GM18861 (cell line): Measurements from ENCODE around the gene PRUNE1.

Experiments used
- ATAC-seq: cut with Tn5 transposase; IDR thresholded peaks from one replicate; pipeline ENCODE4 v1.9.1; 2021; ENCODE audit not compliant: unreplicated experiment

The PRUNE1 gene

GRCh38 chr1:150976879-150977694 lies 31.2 kb upstream of the PRUNE1 start:
- no peak for ATAC-seq

GRCh38 chr1:150979092-150980056 lies 28.9 kb upstream of the PRUNE1 start:
- ATAC-seq: peak; percentile 42

- no peak for ATAC-seq
These were observed 27.0 kb upstream of the PRUNE1 start for GRCh38 chr1:150981177-150981804.

GRCh38 chr1:150981805-150982712 lies 26.2 kb upstream of the PRUNE1 start, which contains the start of gene ANXA9:
ANXA9 (plus strand) TSS chr1:150982292; CDS start chr1:150983106, 814 bp downstream.
- ATAC-seq: no peak

- no peak for ATAC-seq
These were observed 22.9 kb upstream of the PRUNE1 start for GRCh38 chr1:150985179-150985825.

- ATAC-seq: no peak
These were observed 20.3 kb upstream of the PRUNE1 start for GRCh38 chr1:150987924-150988323.

- ATAC-seq: no peak
These were observed 15.6 kb upstream of the PRUNE1 start for GRCh38 chr1:150992626-150993025.

- no peak for ATAC-seq
These were observed 14.0 kb upstream of the PRUNE1 start for GRCh38 chr1:150994248-150994647.

- no peak for ATAC-seq
These were observed 12.8 kb upstream of the PRUNE1 start for GRCh38 chr1:150995460-150995859.

GRCh38 chr1:150995896-150996295 lies 12.4 kb upstream of the PRUNE1 start:
- ATAC-seq: no peak

GRCh38 chr1:150997126-150997872 lies 10.9 kb upstream of the PRUNE1 start:
- no peak for ATAC-seq

- no peak for ATAC-seq
These were observed 10.3 kb upstream of the PRUNE1 start for GRCh38 chr1:150997949-150998348.

GRCh38 chr1:150999051-150999674 lies 9.1 kb upstream of the PRUNE1 start:
- ATAC-seq: no peak

- no peak for ATAC-seq
These were observed 8.3 kb upstream of the PRUNE1 start for GRCh38 chr1:150999926-151000325.

GRCh38 chr1:151000408-151000807 lies 7.8 kb upstream of the PRUNE1 start:
- ATAC-seq: no peak

GRCh38 chr1:151001602-151002001 lies 6.6 kb upstream of the PRUNE1 start:
- ATAC-seq: no peak

- ATAC-seq: no peak
These were observed 6.2 kb upstream of the PRUNE1 start for GRCh38 chr1:151002051-151002450.

GRCh38 chr1:151002611-151003010 lies 5.6 kb upstream of the PRUNE1 start:
- no peak for ATAC-seq

GRCh38 chr1:151003180-151003579 lies 5.1 kb upstream of the PRUNE1 start:
- no peak for ATAC-seq
